PC-3 (cell line): ENCODE data around the gene FUT1.

ENCODE experiments used
- CTCF ChIP-seq: fragments of 300-600 bp; sonication (generic); conservative IDR thresholded peaks from 2 replicates; pipeline ENCODE4 v1.5.1; 2017; ENCODE audit warnings: antibody characterized with exemption, low read depth, mild to moderate bottlenecking, low read length
- EZH2 ChIP-seq: fragments of 300-600 bp; sonication (generic); IDR thresholded peaks from one replicate; pipeline ENCODE4 v1.6.1; 2017; ENCODE audit warnings: antibody characterized with exemption, mild to moderate bottlenecking, low read length; ENCODE audit not compliant: unreplicated experiment

- TF ChIP-seq CTCF (no peak), EZH2 (no peak)
Measured at GRCh38 chr19:48777139-48777538, 24.7 kb upstream of the FUT1 start.
